HG02885 (cell line): Measurements from ENCODE around the gene HBE1.

Source experiments
- ATAC-seq: cut with Tn5 transposase; IDR thresholded peaks from one replicate; pipeline ENCODE4 v1.9.1; 2021; ENCODE audit warnings: mild to moderate bottlenecking; ENCODE audit not compliant: unreplicated experiment, poor library complexity

HBE1 gene

GRCh38 chr11:5238486-5238885 lies 31.3 kb downstream of the HBE1 start:
- ATAC-seq: no peak

GRCh38 chr11:5237420-5237819 lies 32.3 kb downstream of the HBE1 start:
- no peak for ATAC-seq

- no peak for ATAC-seq
Measured at GRCh38 chr11:5235364-5236095, 34.2 kb downstream of the HBE1 start.

GRCh38 chr11:5234381-5234834 lies 35.3 kb downstream of the HBE1 start, which contains the start of gene HBD:
Gene HBD (minus strand): TSS chr11:5234483. CDS start chr11:5234433, 50 bp downstream.
- ATAC-seq: peak; percentile 66

GRCh38 chr11:5233307-5233706 lies 36.4 kb downstream of the HBE1 start:
- ATAC-seq: no peak

- no peak for ATAC-seq
Measured at GRCh38 chr11:5232821-5233220, 36.9 kb downstream of the HBE1 start.

- ATAC-seq: no peak
Measured at GRCh38 chr11:5232176-5232575, 37.6 kb downstream of the HBE1 start.

GRCh38 chr11:5231111-5231510 lies 38.6 kb downstream of the HBE1 start:
- ATAC-seq: no peak

GRCh38 chr11:5230266-5230665 lies 39.5 kb downstream of the HBE1 start:
- ATAC-seq: no peak

- no peak for ATAC-seq
Measured at GRCh38 chr11:5229796-5230195, 39.9 kb downstream of the HBE1 start.

GRCh38 chr11:5229356-5229755 lies 40.4 kb downstream of the HBE1 start:
- no peak for ATAC-seq

GRCh38 chr11:5228124-5228523 lies 41.6 kb downstream of the HBE1 start:
- ATAC-seq: no peak

- ATAC-seq: no peak
Measured at GRCh38 chr11:5227681-5228080, 42.1 kb downstream of the HBE1 start.

GRCh38 chr11:5226732-5227310 lies 42.9 kb downstream of the HBE1 start, which contains the start of gene HBB:
Gene HBB (minus strand): TSS chr11:5227071. CDS start chr11:5227021, 50 bp downstream.
- no peak for ATAC-seq

GRCh38 chr11:5225480-5225871 lies 44.3 kb downstream of the HBE1 start:
- no peak for ATAC-seq

- no peak for ATAC-seq
Measured at GRCh38 chr11:5224538-5225479, 44.9 kb downstream of the HBE1 start.

- ATAC-seq: no peak
Measured at GRCh38 chr11:5223686-5224085, 46.1 kb downstream of the HBE1 start.

- no peak for ATAC-seq
Measured at GRCh38 chr11:5223146-5223545, 46.6 kb downstream of the HBE1 start.
